ENCODE results near the gene C5. TPM values are rescaled to one million over a fixed set of nuclear protein-coding genes. Genes with fewer than 3 reads are reported as not detected.

The C5 gene
- total RNA-seq, 3 donors from 2014 or later: 0.58 to 3.8 (median 1.3) TPM

DNA sequence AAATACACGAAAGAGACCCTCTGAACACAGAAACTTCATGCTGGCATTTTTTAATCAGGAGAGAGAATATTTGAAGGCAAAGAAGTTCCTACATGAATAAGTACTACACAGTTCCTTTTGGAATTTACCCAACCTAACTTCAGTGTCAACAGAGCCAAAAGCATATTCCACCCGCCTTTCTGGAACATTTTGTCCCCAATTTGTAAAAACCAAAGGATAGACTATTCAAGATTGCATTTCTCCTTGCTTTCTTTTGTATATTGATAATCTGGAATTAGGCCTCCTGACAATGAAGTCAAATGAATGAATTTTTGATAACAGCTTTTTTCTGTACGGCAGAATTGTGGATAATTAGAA is 84.1 kb downstream of the C5 start:
- Histone ChIP-seq H3K4me1 (ENCODE audit: low read depth) (no peaks in the 10 kb centered on the region), H3K36me3 (ENCODE audit: low read depth) (no peaks in the 10 kb centered on the region), H3K4me3 (no peak overlapping the region), H3K9me3 (no peaks in the 10 kb centered on the region)
- ATAC-seq (no peak), DNase-seq (no peak)
- TF ChIP-seq, protein P1, sequence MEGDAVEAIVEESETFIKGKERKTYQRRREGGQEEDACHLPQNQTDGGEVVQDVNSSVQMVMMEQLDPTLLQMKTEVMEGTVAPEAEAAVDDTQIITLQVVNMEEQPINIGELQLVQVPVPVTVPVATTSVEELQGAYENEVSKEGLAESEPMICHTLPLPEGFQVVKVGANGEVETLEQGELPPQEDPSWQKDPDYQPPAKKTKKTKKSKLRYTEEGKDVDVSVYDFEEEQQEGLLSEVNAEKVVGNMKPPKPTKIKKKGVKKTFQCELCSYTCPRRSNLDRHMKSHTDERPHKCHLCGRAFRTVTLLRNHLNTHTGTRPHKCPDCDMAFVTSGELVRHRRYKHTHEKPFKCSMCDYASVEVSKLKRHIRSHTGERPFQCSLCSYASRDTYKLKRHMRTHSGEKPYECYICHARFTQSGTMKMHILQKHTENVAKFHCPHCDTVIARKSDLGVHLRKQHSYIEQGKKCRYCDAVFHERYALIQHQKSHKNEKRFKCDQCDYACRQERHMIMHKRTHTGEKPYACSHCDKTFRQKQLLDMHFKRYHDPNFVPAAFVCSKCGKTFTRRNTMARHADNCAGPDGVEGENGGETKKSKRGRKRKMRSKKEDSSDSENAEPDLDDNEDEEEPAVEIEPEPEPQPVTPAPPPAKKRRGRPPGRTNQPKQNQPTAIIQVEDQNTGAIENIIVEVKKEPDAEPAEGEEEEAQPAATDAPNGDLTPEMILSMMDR (IDR thresholded peaks at IDR 0.05): no peak
- intact Hi-C loops (cut with DNase I, micrococcal nuclease): no loop called here

DNA sequence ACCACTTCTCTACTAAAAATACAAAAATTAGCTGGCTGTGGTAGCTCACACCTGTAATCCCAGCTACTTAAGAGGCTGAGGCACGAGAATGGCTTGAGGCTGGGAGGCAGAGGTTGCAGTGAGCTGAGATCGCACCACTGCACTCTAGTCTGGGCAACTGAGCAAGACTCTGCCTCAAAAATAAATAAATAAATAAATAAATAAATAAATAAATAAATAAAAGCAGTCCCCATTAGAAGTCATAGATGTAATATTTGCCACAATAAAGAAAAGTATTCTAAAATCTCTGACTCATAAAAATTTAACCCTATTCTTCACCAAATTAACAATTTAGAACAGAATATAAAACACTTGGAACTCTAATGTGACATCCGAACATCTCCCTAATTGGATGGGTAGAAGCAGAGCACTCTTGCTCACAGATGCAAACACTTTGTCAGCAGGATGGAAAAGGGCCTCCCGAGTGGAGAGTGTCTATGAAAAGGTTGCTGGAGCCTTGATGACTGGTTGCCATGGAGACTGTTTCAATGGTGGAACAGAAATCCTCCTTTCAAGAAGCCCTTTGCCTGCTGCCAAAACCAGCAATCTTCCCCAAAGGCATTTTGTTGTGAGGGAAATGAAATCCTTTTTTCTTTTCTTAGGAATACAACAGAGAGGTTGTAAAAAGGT is 84.6 kb downstream of the C5 start:
- intact Hi-C loops (cut with DNase I, micrococcal nuclease): no loop called here
- DNase-seq: no peak
- Histone ChIP-seq H3K4me3 (no peak overlapping the region), H3K36me3 (ENCODE audit: low read depth) (no peaks in the 10 kb centered on the region), H3K4me1 (ENCODE audit: low read depth) (no peaks in the 10 kb centered on the region), H3K9me3 (no peaks in the 10 kb centered on the region)
- ATAC-seq: no peak
- TF ChIP-seq, protein P1 (IDR thresholded peaks at IDR 0.05): no peak

DNA sequence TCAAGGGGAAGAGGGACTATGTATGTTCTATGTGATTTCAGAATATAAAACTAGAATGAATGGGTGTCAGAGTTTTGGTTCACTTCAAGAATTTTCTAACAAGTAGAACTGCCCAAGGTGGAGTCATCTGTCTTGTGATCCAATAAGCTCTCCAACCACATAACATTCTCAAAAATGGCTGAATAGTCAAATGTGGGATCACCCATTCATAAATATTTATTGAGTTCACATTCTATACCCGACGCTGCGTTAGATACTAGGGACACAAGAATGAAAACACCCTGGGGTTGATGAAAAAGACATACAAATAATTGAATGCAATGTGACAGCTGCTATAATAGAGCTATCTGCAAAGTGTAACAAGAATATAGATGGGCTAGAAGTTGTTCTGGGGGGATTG is 88.1 kb downstream of the C5 start:
- DNase-seq (no peak), ATAC-seq (no peak)

DNA sequence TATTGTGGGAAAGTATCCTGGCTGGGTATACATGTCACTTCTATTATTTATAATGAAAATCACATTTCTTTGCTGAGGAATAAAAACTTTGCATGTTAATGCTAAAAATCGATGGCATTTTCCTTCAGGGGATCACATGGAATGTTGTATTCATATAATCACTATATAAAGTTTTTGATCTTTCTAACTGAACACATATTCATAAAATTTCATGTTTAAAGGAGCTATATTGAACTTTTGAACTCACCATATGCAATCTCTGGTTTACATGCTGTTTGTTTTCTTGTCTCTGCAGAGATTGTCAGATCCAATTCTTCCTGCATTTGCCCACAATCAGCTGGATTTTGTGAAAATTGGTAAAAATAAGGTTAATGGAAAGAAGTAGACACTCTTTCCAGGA is 90.1 kb downstream of the C5 start:
- intact Hi-C loops (cut with DNase I, micrococcal nuclease): no loop called here
- TF ChIP-seq, protein P1 (IDR thresholded peaks at IDR 0.05): no peak
- no peaks in the 10 kb centered on the region for H3K36me3 ChIP-seq (ENCODE audit: low read depth)

More for the DNA sequence above, 88.1 kb downstream of the C5 start:
- TF ChIP-seq, protein P1 (IDR thresholded peaks at IDR 0.05): no peak
- no peak overlapping the region for H3K4me3 ChIP-seq
- no peaks in the 10 kb centered on the region for H3K36me3 ChIP-seq (ENCODE audit: low read depth)
- H3K4me1 ChIP-seq (ENCODE audit: low read depth): no peaks in the 10 kb centered on the region
- intact Hi-C loops (cut with DNase I, micrococcal nuclease): no loop called here
- H3K9me3 ChIP-seq: no peaks in the 10 kb centered on the region

DNA sequence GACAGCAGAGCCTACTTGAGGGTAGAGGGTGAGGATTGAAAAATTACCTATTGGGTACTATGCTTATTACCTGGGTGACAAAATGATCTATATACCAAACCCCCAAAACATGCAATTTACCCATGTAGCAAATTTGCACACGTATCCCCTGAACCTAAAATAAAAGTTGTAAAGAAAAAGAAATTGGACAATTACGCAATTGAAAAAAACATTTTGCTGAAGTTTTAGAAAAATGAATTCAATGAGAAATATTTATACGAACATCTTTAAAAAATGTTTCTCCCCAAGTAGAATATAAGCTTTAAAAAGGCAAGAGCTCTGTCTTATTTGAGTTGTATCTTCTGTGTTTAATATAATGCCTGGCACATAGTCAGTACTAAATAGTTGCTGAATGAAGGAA is 93.2 kb downstream of the C5 start:
- TF ChIP-seq, protein P1 (IDR thresholded peaks at IDR 0.05): no peak

More for the DNA sequence above, 90.1 kb downstream of the C5 start:
- Histone ChIP-seq H3K9me3 (no peaks in the 10 kb centered on the region), H3K4me1 (ENCODE audit: low read depth) (no peaks in the 10 kb centered on the region), H3K4me3 (no peak overlapping the region)
- ATAC-seq: no peak
- DNase-seq: no peak

More for the DNA sequence above, 93.2 kb downstream of the C5 start:
- Histone ChIP-seq H3K4me3 (no peak overlapping the region), H3K4me1 (ENCODE audit: low read depth) (no peaks in the 10 kb centered on the region), H3K9me3 (no peaks in the 10 kb centered on the region), H3K36me3 (ENCODE audit: low read depth) (no peaks in the 10 kb centered on the region)
- ATAC-seq (no peak), DNase-seq (no peak)
- intact Hi-C loops (cut with DNase I, micrococcal nuclease): no loop called here

All from mucosa of descending colon (tissue), 3 donors.